ENCODE data around the gene TNFSF13. TPM values are rescaled to one million over a fixed set of nuclear protein-coding genes. Genes with fewer than 3 reads are reported as not detected.

Gene TNFSF13
- polyA plus RNA-seq (2013, experiment 1 of 2) = 0.63 TPM
- 0.62 TPM for polyA plus RNA-seq (2013, experiment 2 of 2)

GRCh38 chr17:7558544-7559319 lies at the start of gene TNFSF13:
TNFSF13 (plus strand) TSS chr17:7558750; CDS start chr17:7559040, 290 bp downstream.
- H3K9ac ChIP-seq (ENCODE audit: low read depth, low read length, poor library complexity) = peak within 1 kb of the TSS; percentile 30
- H3K79me1 ChIP-seq (ENCODE audit: low read depth, low read length) = peaks cover 5% of the 10 kb centered on the region
- H3K4me2 ChIP-seq (ENCODE audit: insufficient read depth, low read length, poor library complexity, severe bottlenecking) = no peak within 1 kb of the TSS
- no peak within 1 kb of the TSS for H3K4ac ChIP-seq (ENCODE audit: low read length)
- H4K8ac ChIP-seq (ENCODE audit: low read depth, low read length) = peak within 1 kb of the TSS; percentile 29
- H2AK5ac ChIP-seq (ENCODE audit: low read depth, low read length) = peak within 1 kb of the TSS; percentile 94
- no peaks in the 10 kb centered on the region for H3K9me3 ChIP-seq (replicated peaks in 1 of 2; ENCODE audit: control insufficient read depth in 2 of 2, insufficient read depth in 1 of 2, low read depth in 1 of 2, low read length in 2 of 2)
- H2BK12ac ChIP-seq (ENCODE audit: low read length) = peak within 1 kb of the TSS; percentile 30
- H3K14ac ChIP-seq (ENCODE audit: low read length) = no peak within 1 kb of the TSS
- H3K27ac ChIP-seq (replicated peaks; ENCODE audit: low read length) = no peak within 1 kb of the TSS
- no peak within 1 kb of the TSS for H2BK5ac ChIP-seq (ENCODE audit: low read length)
- WGBS, 2 donors (ENCODE audit: extremely low coverage in 2 of 2, insufficient read length in 2 of 2, insufficient replicate concordance in 1 of 2) = no CpG with 5 or more reads among the region's 16 CpGs
- no peaks in the 10 kb centered on the region for H3K27me3 ChIP-seq (ENCODE audit: control insufficient read depth in 3 of 3, insufficient read depth in 3 of 3, low read depth in 1 of 3, low read length in 3 of 3)
- H3K4me3 ChIP-seq (ENCODE audit: low read length in 2 of 2) = no peak within 1 kb of the TSS
- peaks cover 24 to 25% of the 10 kb centered on the region in 2 donors for H3K4me1 ChIP-seq (ENCODE audit: control insufficient read depth in 2 of 2, insufficient read depth in 1 of 2, low read depth in 1 of 2, low read length in 2 of 2)
- H3K36me3 ChIP-seq (replicated peaks in 1 of 2; ENCODE audit: control insufficient read depth in 2 of 2, insufficient read depth in 2 of 2, low read length in 2 of 2) = peaks cover under 1 to 5% of the 10 kb centered on the region in 2 donors
- H4K91ac ChIP-seq (ENCODE audit: low read depth, low read length, poor library complexity) = no peak within 1 kb of the TSS
- peak within 1 kb of the TSS; percentile 90 for H3K18ac ChIP-seq (ENCODE audit: low read length)
- H3K23ac ChIP-seq (ENCODE audit: low read depth, low read length, poor library complexity) = no peak within 1 kb of the TSS
- H2BK120ac ChIP-seq (ENCODE audit: low read depth, low read length) = no peak within 1 kb of the TSS
- no peak for DNase-seq (ENCODE audit: low spot score)
- H2AFZ ChIP-seq (ENCODE audit: low read length) = peak within 1 kb of the TSS; percentile 95
- peak within 1 kb of the TSS; percentile 92 for H2BK15ac ChIP-seq (ENCODE audit: low read length)

- Histone ChIP-seq H3K23ac (ENCODE audit: low read depth, low read length, poor library complexity) (no peak overlapping the region), H3K27me3 (ENCODE audit: control insufficient read depth in 3 of 3, insufficient read depth in 3 of 3, low read depth in 1 of 3, low read length in 3 of 3) (no peaks in the 10 kb centered on the region), H3K4ac (ENCODE audit: low read length) (no peak overlapping the region), H4K8ac (ENCODE audit: low read depth, low read length) (no peak overlapping the region), H3K27ac (replicated peaks; ENCODE audit: low read length) (no peak overlapping the region), H3K79me1 (ENCODE audit: low read depth, low read length) (no peaks in the 10 kb centered on the region), H3K4me1 (ENCODE audit: control insufficient read depth in 2 of 2, insufficient read depth in 1 of 2, low read depth in 1 of 2, low read length in 2 of 2) (no peaks in the 10 kb centered on the region), H2BK5ac (ENCODE audit: low read length) (no peak overlapping the region), H3K9ac (ENCODE audit: low read depth, low read length, poor library complexity) (no peak overlapping the region), H3K4me3 (ENCODE audit: low read length in 2 of 2) (no peak overlapping the region), H2BK12ac (ENCODE audit: low read length) (no peak overlapping the region), H3K36me3 (replicated peaks in 1 of 2; ENCODE audit: control insufficient read depth in 2 of 2, insufficient read depth in 2 of 2, low read length in 2 of 2) (peaks cover 63 to 98% of the 10 kb centered on the region in 2 donors), H3K9me3 (replicated peaks in 1 of 2; ENCODE audit: control insufficient read depth in 2 of 2, insufficient read depth in 1 of 2, low read depth in 1 of 2, low read length in 2 of 2) (no peaks in the 10 kb centered on the region), H3K14ac (ENCODE audit: low read length) (no peak overlapping the region), H3K4me2 (ENCODE audit: insufficient read depth, low read length, poor library complexity, severe bottlenecking) (no peak overlapping the region), H2AFZ (ENCODE audit: low read length) (no peak overlapping the region), H2BK120ac (ENCODE audit: low read depth, low read length) (no peak overlapping the region), H4K91ac (ENCODE audit: low read depth, low read length, poor library complexity) (no peak overlapping the region), H3K18ac (ENCODE audit: low read length) (no peak overlapping the region), H2BK15ac (ENCODE audit: low read length) (no peak overlapping the region), H2AK5ac (ENCODE audit: low read depth, low read length) (no peak overlapping the region)
- no peak for DNase-seq (ENCODE audit: low spot score)
- no CpG with 5 or more reads among the region's 9 CpGs for WGBS, 2 donors (ENCODE audit: extremely low coverage in 2 of 2, insufficient read length in 2 of 2, insufficient replicate concordance in 1 of 2)
These were observed 49.7 kb upstream of the TNFSF13 start for GRCh38 chr17:7508846-7509245.

GRCh38 chr17:7509937-7510336 lies 48.6 kb upstream of the TNFSF13 start:
- Histone ChIP-seq H3K79me1 (ENCODE audit: low read depth, low read length) (no peaks in the 10 kb centered on the region), H3K14ac (ENCODE audit: low read length) (no peak overlapping the region), H4K91ac (ENCODE audit: low read depth, low read length, poor library complexity) (no peak overlapping the region), H4K8ac (ENCODE audit: low read depth, low read length) (no peak overlapping the region), H3K27ac (replicated peaks; ENCODE audit: low read length) (no peak overlapping the region), H3K36me3 (replicated peaks in 1 of 2; ENCODE audit: control insufficient read depth in 2 of 2, insufficient read depth in 2 of 2, low read length in 2 of 2) (peaks cover 61 to 98% of the 10 kb centered on the region in 2 donors), H3K9ac (ENCODE audit: low read depth, low read length, poor library complexity) (no peak overlapping the region), H3K18ac (ENCODE audit: low read length) (no peak overlapping the region), H3K4ac (ENCODE audit: low read length) (no peak overlapping the region), H3K27me3 (ENCODE audit: control insufficient read depth in 3 of 3, insufficient read depth in 3 of 3, low read depth in 1 of 3, low read length in 3 of 3) (no peaks in the 10 kb centered on the region), H2BK5ac (ENCODE audit: low read length) (no peak overlapping the region), H2BK120ac (ENCODE audit: low read depth, low read length) (no peak overlapping the region), H3K4me2 (ENCODE audit: insufficient read depth, low read length, poor library complexity, severe bottlenecking) (no peak overlapping the region), H3K4me1 (ENCODE audit: control insufficient read depth in 2 of 2, insufficient read depth in 1 of 2, low read depth in 1 of 2, low read length in 2 of 2) (no peaks in the 10 kb centered on the region), H2BK12ac (ENCODE audit: low read length) (no peak overlapping the region), H3K23ac (ENCODE audit: low read depth, low read length, poor library complexity) (no peak overlapping the region), H2AFZ (ENCODE audit: low read length) (no peak overlapping the region), H3K4me3 (ENCODE audit: low read length in 2 of 2) (no peak overlapping the region), H2AK5ac (ENCODE audit: low read depth, low read length) (no peak overlapping the region), H2BK15ac (ENCODE audit: low read length) (no peak overlapping the region), H3K9me3 (replicated peaks in 1 of 2; ENCODE audit: control insufficient read depth in 2 of 2, insufficient read depth in 1 of 2, low read depth in 1 of 2, low read length in 2 of 2) (no peaks in the 10 kb centered on the region)
- DNase-seq (ENCODE audit: low spot score) = no peak
- WGBS, 2 donors (ENCODE audit: extremely low coverage in 2 of 2, insufficient read length in 2 of 2, insufficient replicate concordance in 1 of 2) = no CpG with 5 or more reads among the region's 5 CpGs

- Histone ChIP-seq H3K4me1 (ENCODE audit: control insufficient read depth in 2 of 2, insufficient read depth in 1 of 2, low read depth in 1 of 2, low read length in 2 of 2) (no peaks in the 10 kb centered on the region), H3K23ac (ENCODE audit: low read depth, low read length, poor library complexity) (no peak overlapping the region), H3K27me3 (ENCODE audit: control insufficient read depth in 3 of 3, insufficient read depth in 3 of 3, low read depth in 1 of 3, low read length in 3 of 3) (no peaks in the 10 kb centered on the region), H2AFZ (ENCODE audit: low read length) (no peak overlapping the region), H3K36me3 (replicated peaks in 1 of 2; ENCODE audit: control insufficient read depth in 2 of 2, insufficient read depth in 2 of 2, low read length in 2 of 2) (peaks cover 61 to 98% of the 10 kb centered on the region in 2 donors), H3K4me3 (ENCODE audit: low read length in 2 of 2) (no peak overlapping the region), H2BK5ac (ENCODE audit: low read length) (no peak overlapping the region), H3K4me2 (ENCODE audit: insufficient read depth, low read length, poor library complexity, severe bottlenecking) (no peak overlapping the region), H2BK15ac (ENCODE audit: low read length) (no peak overlapping the region), H3K18ac (ENCODE audit: low read length) (no peak overlapping the region), H2AK5ac (ENCODE audit: low read depth, low read length) (no peak overlapping the region), H2BK120ac (ENCODE audit: low read depth, low read length) (no peak overlapping the region), H3K9me3 (replicated peaks in 1 of 2; ENCODE audit: control insufficient read depth in 2 of 2, insufficient read depth in 1 of 2, low read depth in 1 of 2, low read length in 2 of 2) (no peaks in the 10 kb centered on the region), H3K14ac (ENCODE audit: low read length) (no peak overlapping the region), H4K91ac (ENCODE audit: low read depth, low read length, poor library complexity) (no peak overlapping the region), H4K8ac (ENCODE audit: low read depth, low read length) (no peak overlapping the region), H3K9ac (ENCODE audit: low read depth, low read length, poor library complexity) (peak overlapping the region; percentile 7), H2BK12ac (ENCODE audit: low read length) (no peak overlapping the region), H3K4ac (ENCODE audit: low read length) (no peak overlapping the region), H3K79me1 (ENCODE audit: low read depth, low read length) (no peaks in the 10 kb centered on the region), H3K27ac (replicated peaks; ENCODE audit: low read length) (no peak overlapping the region)
- WGBS, 2 donors (ENCODE audit: extremely low coverage in 2 of 2, insufficient read length in 2 of 2, insufficient replicate concordance in 1 of 2) = no CpG with 5 or more reads among the region's 10 CpGs
- no peak for DNase-seq (ENCODE audit: low spot score)
These were observed 47.4 kb upstream of the TNFSF13 start for GRCh38 chr17:7511108-7511507.
